ENCODE data around the gene PCYOX1L. TPM values are rescaled to one million over a fixed set of nuclear protein-coding genes. Genes with fewer than 3 reads are reported as not detected.

The PCYOX1L gene
- total and polyA plus RNA-seq, 9 of the 15 experiments (the other 6 are each of a cell fraction or from before 2014, with no cell fraction given): 2.3 to 17.9 (median 6.0) TPM

- TF ChIP-seq ZBTB7A (IDR thresholded peaks at IDR 0.05; ENCODE audit: borderline replicate concordance, control insufficient read depth, low read depth, low read length) (0 out of 2 replicates have a peak, but pooled peaks have one; percentile 8), MAX (CRISPR knock-in tag; IDR thresholded peaks at IDR 0.05) (peak; percentile 32; the same call in 1 of the 2 replicates), ZBED1 (IDR thresholded peaks at IDR 0.05) (no peak), SIN3A (IDR thresholded peaks at IDR 0.05; ENCODE audit: borderline replicate concordance in 2 of 2, control insufficient read depth in 1 of 2, low read depth in 2 of 2, low read length in 2 of 2) (no peak), MCM2 (IDR thresholded peaks at IDR 0.05; ENCODE audit: low read depth) (no peak), JUND (IDR thresholded peaks at IDR 0.05; ENCODE audit: borderline replicate concordance, low read depth, low read length) (peak; percentile 56), JUND (tag; IDR thresholded peaks at IDR 0.05; ENCODE audit: borderline replicate concordance, low read depth, low read length) (no peak; the same call in 2 of the 3 replicates), ZZZ3 (IDR thresholded peaks at IDR 0.05) (no peak)
These were observed 47.1 kb downstream of the PCYOX1L start (continued) for GRCh38 chr5:149404746-149405549.

- Histone ChIP-seq H3K4me1 (replicated peaks in 1 of 2; ENCODE audit: control insufficient read depth in 2 of 2, insufficient read depth in 2 of 2, low read length in 2 of 2) (peaks cover 18 to 20% of the 10 kb centered on the region in 2 experiments; a peak in 4 of 5 replicates), H3K4me2 (ENCODE audit: insufficient read depth, low read length) (no peak overlapping the region), H3K79me2 (ENCODE audit: control insufficient read depth, insufficient read depth, low read length) (no peaks in the 10 kb centered on the region), H3K9ac (ENCODE audit: insufficient read depth in 1 of 2, low read depth in 2 of 2, low read length in 2 of 2) (peak overlapping the region in 1 of 2 experiments; percentile 47; a peak in 2 of 4 replicates), H3K27me3 (ENCODE audit: control insufficient read depth in 2 of 2, insufficient read depth in 2 of 2, low read length in 2 of 2) (peaks cover 0 to 14% of the 10 kb centered on the region in 2 experiments; a peak in 1 of 5 replicates), H3K9me3 (replicated peaks; ENCODE audit: control insufficient read depth, insufficient read depth, low read depth, low read length) (no peaks in the 10 kb centered on the region), H2AFZ (ENCODE audit: low read depth, low read length) (no peak overlapping the region), H4K20me1 (replicated peaks; ENCODE audit: control insufficient read depth, insufficient read depth, low read length) (no peaks in the 10 kb centered on the region), H3K36me3 (ENCODE audit: control insufficient read depth, insufficient read depth, low read length) (no peaks in the 10 kb centered on the region), H3K9me1 (ENCODE audit: control insufficient read depth, insufficient read depth, low read length) (no peaks in the 10 kb centered on the region), H3K27ac (ENCODE audit: extremely low read depth, low read depth, low read length) (no peak overlapping the region), H3K4me3 (no peak overlapping the region)
- DNase-seq (ENCODE audit: extremely low read depth in 1 of 4, low spot score in 3 of 4): no peak
- ATAC-seq: no peak; the same call in 2 of the 3 replicates
- FAIRE-seq: no peak
- 65% methylated on average over 12 of the region's 16 CpGs for WGBS (ENCODE audit: insufficient coverage, low coverage, missing lambda C conversion rate)
- ChIA-PET POLR2A (interaction anchor here (0.6 to 1.3 kb wide), 2 partner anchors 10 to 141 kb away, joined by 3 read pairs; no protein-coding TSS in a partner anchor), CTCF (ENCODE audit: low intra/inter-chr PET ratio) (interaction anchor here (0.6 to 0.8 kb wide), 2 partner anchors 25 to 292 kb away, joined by 3 to 9 read pairs; no protein-coding TSS in a partner anchor)
- intact Hi-C loops (cut with micrococcal nuclease): no loop called here
- in situ Hi-C loops (cut with MboI): no loop called here
- BruUV-seq (replicated peaks): no TSS peak
- TF ChIP-seq PRDM10 (IDR thresholded peaks at IDR 0.05; ENCODE audit: partially characterized antibody): no peak
- TF ChIP-seq ZFP36 (IDR thresholded peaks at IDR 0.05; ENCODE audit: low read depth, low read length, partially characterized antibody): no peak
- no peak for TF ChIP-seq TAF7 (tag; IDR thresholded peaks at IDR 0.05)
- TF ChIP-seq ELK1 (CRISPR knock-in tag; IDR thresholded peaks at IDR 0.05): no peak
- no peak for TF ChIP-seq CTBP1 (IDR thresholded peaks at IDR 0.05; ENCODE audit: borderline replicate concordance)
- TF ChIP-seq SMARCB1 (IDR thresholded peaks at IDR 0.05; ENCODE audit: insufficient read length, low read depth): no peak
These were observed 47.8 kb downstream of the PCYOX1L start for GRCh38 chr5:149405550-149406202.

Data from K562 (cell line).